CD4-positive, alpha-beta T cell treated with Interleukin-1 beta for 1 hour (primary cell): ENCODE measurements around the gene C9orf72.
A peak's percentile ranks its signal among the peaks of the same experiment; 100 is the strongest.
"Not testable (repeated sequence)": the region's sequence is repeated elsewhere in the genome, so short reads cannot be mapped to it uniquely, and the experiment has no call there.

Source experiments
- DNase-seq, 2 donors: peaks; one replicate each; pipeline ENCODE4 v3.0.0-alpha.2; 2020 to 2022

The C9orf72 gene

GRCh38 chr9:27572918-27573633, at the start of gene C9orf72:
Gene C9orf72 (minus strand): TSS chr9:27573481. CDS start chr9:27567120, 6,361 bp downstream.
- DNase-seq = peak; percentile 89

- no peak for DNase-seq
These were observed 49.5 kb upstream of the C9orf72 start for GRCh38 chr9:27622693-27623340.

GRCh38 chr9:27619743-27620142, 46.5 kb upstream of the C9orf72 start:
- no peak for DNase-seq

- no peak for DNase-seq
These were observed 44.8 kb upstream of the C9orf72 start for GRCh38 chr9:27618066-27618465.

- no peak for DNase-seq
These were observed 41.3 kb upstream of the C9orf72 start for GRCh38 chr9:27614551-27614950.

- DNase-seq = not testable (repeated sequence)
These were observed 38.8 kb upstream of the C9orf72 start for GRCh38 chr9:27612036-27612435.

- no peak for DNase-seq
These were observed 37.3 kb upstream of the C9orf72 start for GRCh38 chr9:27610622-27611021.

- no peak for DNase-seq
These were observed 29.7 kb upstream of the C9orf72 start for GRCh38 chr9:27602954-27603353.

- peak in 1 of 2 donors; percentile 15 for DNase-seq
These were observed 29.0 kb upstream of the C9orf72 start for GRCh38 chr9:27602142-27602861.

GRCh38 chr9:27601396-27601795, 28.1 kb upstream of the C9orf72 start:
- DNase-seq = no peak

- peak in 1 of 2 donors; percentile 38 for DNase-seq
These were observed 27.0 kb upstream of the C9orf72 start for GRCh38 chr9:27600256-27600655.

GRCh38 chr9:27599870-27600238, 26.6 kb upstream of the C9orf72 start:
- DNase-seq = no peak

- peak; percentile 15 to 38 for DNase-seq
These were observed 26.0 kb upstream of the C9orf72 start for GRCh38 chr9:27599102-27599869.

- no peak for DNase-seq
These were observed 22.5 kb upstream of the C9orf72 start for GRCh38 chr9:27595733-27596132.

GRCh38 chr9:27591672-27592071, 18.4 kb upstream of the C9orf72 start:
- no peak for DNase-seq

- DNase-seq = no peak
These were observed 17.8 kb upstream of the C9orf72 start for GRCh38 chr9:27591093-27591492.

- DNase-seq = no peak
These were observed 17.4 kb upstream of the C9orf72 start for GRCh38 chr9:27590651-27591050.

GRCh38 chr9:27589462-27589861, 16.2 kb upstream of the C9orf72 start:
- no peak for DNase-seq

GRCh38 chr9:27586304-27586703, 13.0 kb upstream of the C9orf72 start:
- DNase-seq = no peak

- no peak for DNase-seq
These were observed 11.7 kb upstream of the C9orf72 start for GRCh38 chr9:27584931-27585330.

GRCh38 chr9:27582794-27583193, 9.5 kb upstream of the C9orf72 start:
- DNase-seq = no peak

- no peak for DNase-seq
These were observed 8.5 kb upstream of the C9orf72 start for GRCh38 chr9:27581826-27582225.
